Adrenal gland (tissue), 12 donors: ENCODE results near the gene SYNDIG1. TPM values are rescaled to one million over a fixed set of nuclear protein-coding genes. Genes with fewer than 3 reads are reported as not detected.

Experiments
- DNase-seq, 7 donors: peaks; one replicate each; pipeline ENCODE4 v3.0.0-alpha.2; 2019 to 2020
- H3K27ac ChIP-seq, 5 donors: fragments of 200-600 bp; sonication (generic) in 4 of 5; 1 replicate in 3 of 5; 2 replicates in 2 of 5; pipeline versions ENCODE4 v1.5.1 to v1.8.0; 2016 to 2020; ENCODE audit warnings: mild to moderate bottlenecking in 1 of 5
- H3K27me3 ChIP-seq: fragments of 200-600 bp; 2 replicates; pipeline ENCODE4 v1.8.0; 2021
- H3K36me3 ChIP-seq, 2 donors: fragments of 200-600 bp; replicated peaks in 1 of 2; 1 replicate in 1 of 2; 2 replicates in 1 of 2; pipeline versions ENCODE4 v1.5.1 to v1.8.0; 2018 to 2022
- H3K4me1 ChIP-seq, 2 donors: fragments of 200-600 bp; replicated peaks in 1 of 2; 1 replicate in 1 of 2; 2 replicates in 1 of 2; pipeline versions ENCODE4 v1.5.1 to v1.8.0; 2018 to 2021
- H3K4me3 ChIP-seq, 4 donors: fragments of 200-600 bp; sonication (generic) in 3 of 4; one replicate each; pipeline ENCODE4 v1.5.1; 2016 to 2018
- H3K9me3 ChIP-seq, 3 donors: fragments of 200-600 bp; sonication (generic) in 1 of 3; replicated peaks in 1 of 3; 1 replicate in 2 of 3; 2 replicates in 1 of 3; pipeline versions ENCODE4 v1.5.1 to v1.8.0; 2016 to 2021
- POLR2A ChIP-seq, 2 donors: fragments of 450-650 bp; IDR thresholded peaks; one replicate each; pipeline ENCODE4 v1.6.1; 2017; ENCODE audit warnings: antibody characterized with exemption in 2 of 2, mild to moderate bottlenecking in 2 of 2, moderate library complexity in 1 of 2
- WGBS, 4 donors: extraction: QIAGEN DNeasy Blood & Tissue Kit in 2 of 4; methylation state at CpG; one replicate each; pipeline versions ENCODE4 v1.1.5 to v1.1.7; 2013 to 2017; 5-methylcytosine and 5-hydroxymethylcytosine counted together
- intact Hi-C, 2 donors: fragments of 100-400 bp; cut with DNase I; formaldehyde crosslinking; loops; one replicate each; pipeline versions ENCODE4 v1.14.1 to v1.15.0; 2022 to 2023
- polyA plus RNA-seq, 3 donors: library from polyadenylated mRNA; stranded (reverse); fragments of 200-250 nt in 2 of 3; fragments of 350-450 nt in 1 of 3; fragmentation: Illumina TruSeq in 1 of 3; extraction: RNeasy Lipid Tissue Mini Kit (QIAGEN cat#74804) in 1 of 3; gene quantifications; one replicate each; pipeline ENCODE4 v1.2.3, GENCODE V29; 2013 to 2014
- total RNA-seq, 9 donors: library from RNA; depleted of rRNA in 4 of 9; stranded (reverse); fragments of >200 nt in 4 of 9; fragments of 120-200 nt in 1 of 9; fragmentation: NEBNext Ultra II Directional in 1 of 9; extraction: Animal tissue kit (Norgen Biotek cat#: 25700) in 1 of 9; gene quantifications; one replicate each; pipeline versions ENCODE4 v1.1.0 to v1.2.4, GENCODE V29; 2013 to 2023
- TF ChIP-seq, protein P1 (sequence below), 6 experiments: fragments of 450-650 bp in 4 of 6; fragments of 200-600 bp in 2 of 6; sonication (generic) in 1 of 6; IDR thresholded peaks; 1 replicate in 5 of 6; 2 replicates in 1 of 6; pipeline versions ENCODE4 v1.5.1 to v1.8.0; 2016 to 2021; ENCODE audit warnings: antibody characterized with exemption in 6 of 6, mild to moderate bottlenecking in 2 of 6, moderate library complexity in 1 of 6
- donor health status: healthy with polysubstance abuse.
- donor health status: Bipolar disorder and iron deficiency.
- donor health status: DM: yes; HTN: yes; CAD: no.
- donor health status: DM: no; HTN: no; CAD: no.
- donor health status: DM: no; HTN: no; CAD: no.
- donor health status: DM: yes; HTN: yes; CAD: no.

Gene SYNDIG1
- total and polyA plus RNA-seq, 12 donors: 0.26 to 3.6 (median 0.76) TPM

DNA sequence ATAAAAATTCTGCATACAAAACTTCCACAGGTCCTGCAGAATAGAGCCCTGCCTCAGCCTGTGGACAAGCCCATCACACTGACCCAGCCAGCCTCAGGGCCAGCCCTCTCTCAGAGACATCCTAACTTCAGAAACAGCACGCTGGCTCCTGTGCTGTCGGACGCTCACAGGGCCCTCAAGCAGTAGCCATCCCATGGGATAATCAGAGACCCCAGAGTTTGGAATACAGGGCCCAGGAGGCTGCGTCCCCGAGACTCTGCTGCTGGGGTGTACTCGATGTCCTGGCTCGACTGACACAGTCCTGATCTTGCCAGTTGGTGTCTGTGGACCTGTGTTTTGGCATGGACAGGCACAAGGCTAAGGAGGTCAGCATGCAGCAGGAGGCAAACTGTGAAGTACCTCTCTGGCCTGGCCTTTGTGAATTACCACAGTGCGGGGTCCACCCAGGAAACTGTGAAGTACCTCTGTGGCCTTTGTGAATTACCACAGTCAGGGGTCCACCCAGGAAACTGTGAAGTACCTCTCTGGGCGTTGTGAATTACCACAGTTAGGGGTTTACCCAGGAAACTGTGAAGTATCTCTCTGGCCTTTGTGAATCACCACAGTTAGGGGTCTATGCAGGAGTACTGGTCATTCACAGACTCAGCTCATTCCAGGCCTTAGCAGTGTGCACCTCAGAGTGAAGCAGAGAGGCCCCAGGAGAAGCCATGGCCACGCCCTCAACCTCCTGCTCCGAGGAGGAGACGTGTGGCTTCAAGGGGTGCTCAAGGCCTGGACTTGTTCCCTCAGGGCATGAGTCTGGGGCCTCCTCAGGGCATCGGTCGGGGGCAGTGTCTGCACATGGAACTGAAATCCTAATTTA, 212.4 kb downstream of the SYNDIG1 start:
- Histone ChIP-seq H3K27me3 (no peaks in the 10 kb centered on the region), H3K4me3 (no peak overlapping the region), H3K4me1 (no peaks in the 10 kb centered on the region), H3K36me3 (no peaks in the 10 kb centered on the region), H3K27ac (no peak overlapping the region), H3K9me3 (no peaks in the 10 kb centered on the region)
- intact Hi-C loops: no loop called here
- peak in 1 of 7 donors; percentile 7 for DNase-seq
- WGBS, 4 donors: 84 to 89% (median 88%) methylated on average over 12 to 14 of the region's 14 CpGs; no CpG with 5 or more reads in 1 of the 4 donors
- TF ChIP-seq POLR2A (IDR thresholded peaks at IDR 0.05): no peak
- TF ChIP-seq, protein P1, sequence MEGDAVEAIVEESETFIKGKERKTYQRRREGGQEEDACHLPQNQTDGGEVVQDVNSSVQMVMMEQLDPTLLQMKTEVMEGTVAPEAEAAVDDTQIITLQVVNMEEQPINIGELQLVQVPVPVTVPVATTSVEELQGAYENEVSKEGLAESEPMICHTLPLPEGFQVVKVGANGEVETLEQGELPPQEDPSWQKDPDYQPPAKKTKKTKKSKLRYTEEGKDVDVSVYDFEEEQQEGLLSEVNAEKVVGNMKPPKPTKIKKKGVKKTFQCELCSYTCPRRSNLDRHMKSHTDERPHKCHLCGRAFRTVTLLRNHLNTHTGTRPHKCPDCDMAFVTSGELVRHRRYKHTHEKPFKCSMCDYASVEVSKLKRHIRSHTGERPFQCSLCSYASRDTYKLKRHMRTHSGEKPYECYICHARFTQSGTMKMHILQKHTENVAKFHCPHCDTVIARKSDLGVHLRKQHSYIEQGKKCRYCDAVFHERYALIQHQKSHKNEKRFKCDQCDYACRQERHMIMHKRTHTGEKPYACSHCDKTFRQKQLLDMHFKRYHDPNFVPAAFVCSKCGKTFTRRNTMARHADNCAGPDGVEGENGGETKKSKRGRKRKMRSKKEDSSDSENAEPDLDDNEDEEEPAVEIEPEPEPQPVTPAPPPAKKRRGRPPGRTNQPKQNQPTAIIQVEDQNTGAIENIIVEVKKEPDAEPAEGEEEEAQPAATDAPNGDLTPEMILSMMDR (IDR thresholded peaks at IDR 0.05): no peak

DNA sequence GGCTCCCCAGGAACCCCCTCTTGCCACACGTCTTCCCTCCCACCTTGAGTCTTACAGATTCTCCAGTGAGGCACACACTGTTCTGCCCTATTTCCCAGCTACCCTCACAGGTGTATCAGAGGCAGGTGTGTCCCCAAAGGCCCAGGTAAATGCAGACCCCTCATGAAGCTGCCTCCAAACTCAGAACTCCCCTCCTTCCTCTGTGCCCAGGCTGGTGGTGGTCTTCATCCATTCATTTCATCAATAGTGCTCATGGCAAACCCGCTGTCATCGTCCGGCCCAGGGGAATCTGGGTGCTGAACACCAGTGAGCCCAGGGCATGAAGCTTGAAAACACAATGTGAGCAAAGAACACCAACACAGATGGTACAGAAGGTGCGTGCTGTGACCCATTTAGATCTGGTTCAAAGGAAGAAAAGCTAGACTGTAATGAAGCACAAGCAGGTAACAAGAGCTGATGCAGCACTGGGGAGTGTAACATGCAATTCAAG, 213.1 kb downstream of the SYNDIG1 start:
- TF ChIP-seq POLR2A (IDR thresholded peaks at IDR 0.05): no peak
- TF ChIP-seq, protein P1 (IDR thresholded peaks at IDR 0.05): no peak
- intact Hi-C loops: no loop called here
- DNase-seq: peak in 1 of 7 donors; percentile 8
- H3K27me3 ChIP-seq: no peaks in the 10 kb centered on the region
- 86 to 92% (median 89%) methylated on average over 5 of the region's 5 CpGs for WGBS, 4 donors
- H3K27ac ChIP-seq: no peak overlapping the region
- no peaks in the 10 kb centered on the region for H3K4me1 ChIP-seq
- H3K9me3 ChIP-seq: no peaks in the 10 kb centered on the region
- H3K4me3 ChIP-seq: no peak overlapping the region
- no peaks in the 10 kb centered on the region for H3K36me3 ChIP-seq

DNA sequence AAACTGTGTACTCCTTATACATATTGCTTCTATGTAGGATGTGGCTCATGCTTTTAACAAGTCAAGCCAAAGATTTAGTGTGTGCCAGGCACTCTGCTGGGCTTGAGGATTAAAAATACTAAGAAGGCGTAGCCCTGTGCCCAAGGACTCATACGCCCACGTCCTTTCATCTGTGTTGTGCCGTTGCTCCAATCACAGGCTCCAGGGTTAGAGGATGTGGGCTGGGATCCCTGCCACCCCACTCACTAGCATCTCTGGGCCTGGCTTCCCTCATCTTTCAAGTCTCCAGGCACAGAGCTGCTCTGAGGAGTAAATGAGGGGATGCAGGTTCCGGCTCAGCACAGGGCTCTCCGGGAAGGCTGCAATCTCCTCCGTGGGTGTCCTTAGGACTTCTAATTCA, 214.2 kb downstream of the SYNDIG1 start:
- Histone ChIP-seq H3K36me3 (no peaks in the 10 kb centered on the region), H3K9me3 (no peaks in the 10 kb centered on the region), H3K27ac (no peak overlapping the region), H3K4me3 (no peak overlapping the region), H3K4me1 (no peaks in the 10 kb centered on the region), H3K27me3 (no peaks in the 10 kb centered on the region)
- intact Hi-C loops: no loop called here
- TF ChIP-seq, protein P1 (IDR thresholded peaks at IDR 0.05): no peak
- no peak for TF ChIP-seq POLR2A (IDR thresholded peaks at IDR 0.05)
- DNase-seq: peak in 1 of 7 donors; percentile 2
- 53 to 79% (median 62%) methylated on average over 7 of the region's 7 CpGs for WGBS, 4 donors

DNA sequence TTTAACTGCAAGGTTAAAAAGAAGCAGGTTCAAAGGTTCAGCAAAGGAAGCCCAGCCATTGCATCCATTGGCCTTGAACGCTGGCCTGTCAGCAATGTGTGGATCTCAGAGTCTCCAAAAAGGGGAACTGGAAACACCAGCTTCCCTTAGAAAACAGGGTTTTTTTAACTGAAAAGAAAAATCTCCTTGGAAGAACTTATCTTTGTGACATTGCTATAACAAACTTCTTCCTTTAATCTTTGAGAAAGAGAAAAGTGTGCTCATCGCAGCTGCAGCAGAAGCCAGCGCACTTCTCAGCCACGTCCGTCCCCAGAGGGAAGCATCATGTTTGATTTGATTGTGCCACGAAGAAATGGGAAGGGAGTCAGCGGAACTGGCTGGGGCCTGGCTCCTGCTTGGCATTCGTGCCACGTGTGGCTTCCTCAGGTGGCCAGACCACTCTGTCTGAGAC, 215.0 kb downstream of the SYNDIG1 start:
- WGBS, 4 donors: 59 to 66% (median 62%) methylated on average over 9 of the region's 9 CpGs
- peak in 1 of 7 donors; percentile 7 for DNase-seq
- H3K27ac ChIP-seq: no peak overlapping the region
- no peaks in the 10 kb centered on the region for H3K4me1 ChIP-seq
- TF ChIP-seq, protein P1 (IDR thresholded peaks at IDR 0.05): no peak
- TF ChIP-seq POLR2A (IDR thresholded peaks at IDR 0.05): no peak
- intact Hi-C loops: no loop called here
- no peaks in the 10 kb centered on the region for H3K9me3 ChIP-seq
- no peak overlapping the region for H3K4me3 ChIP-seq
- no peaks in the 10 kb centered on the region for H3K27me3 ChIP-seq
- H3K36me3 ChIP-seq: no peaks in the 10 kb centered on the region
